ENCODE measurements around the gene AGK.

AGK gene

GRCh38 chr7:141593134-141593533, 41.9 kb downstream of the AGK start:
- no peak overlapping the region for H3K27ac ChIP-seq (replicated peaks)
- H3K4me3 ChIP-seq (replicated peaks; ENCODE audit: insufficient read depth, low read length) = no peak overlapping the region
- TF ChIP-seq GABPA (IDR thresholded peaks at IDR 0.05; ENCODE audit: low read depth) (no peak), SPI1 (IDR thresholded peaks at IDR 0.05; ENCODE audit: borderline replicate concordance, low read depth) (no peak), REST (IDR thresholded peaks at IDR 0.05; ENCODE audit: insufficient replicate concordance, low read depth) (no peak), POLR2AphosphoS5 (IDR thresholded peaks at IDR 0.05; ENCODE audit: low read depth) (no peak), CTCF (IDR thresholded peaks at IDR 0.05; ENCODE audit: insufficient read depth, low read length) (no peak)
- H3K27me3 ChIP-seq (ENCODE audit: insufficient read depth, poor library complexity, severe bottlenecking) = no peaks in the 10 kb centered on the region
- no peak for DNase-seq (ENCODE audit: low read depth in 1 of 2, low spot score in 1 of 2)

- no peak overlapping the region for H3K4me3 ChIP-seq (replicated peaks; ENCODE audit: insufficient read depth, low read length)
- DNase-seq (ENCODE audit: low read depth in 1 of 2, low spot score in 1 of 2) = no peak
- TF ChIP-seq GABPA (IDR thresholded peaks at IDR 0.05; ENCODE audit: low read depth) (no peak), POLR2AphosphoS5 (IDR thresholded peaks at IDR 0.05; ENCODE audit: low read depth) (no peak), CTCF (IDR thresholded peaks at IDR 0.05; ENCODE audit: insufficient read depth, low read length) (no peak), SPI1 (IDR thresholded peaks at IDR 0.05; ENCODE audit: borderline replicate concordance, low read depth) (no peak), REST (IDR thresholded peaks at IDR 0.05; ENCODE audit: insufficient replicate concordance, low read depth) (no peak)
- H3K27ac ChIP-seq (replicated peaks) = no peak overlapping the region
- no peaks in the 10 kb centered on the region for H3K27me3 ChIP-seq (ENCODE audit: insufficient read depth, poor library complexity, severe bottlenecking)
Observed at GRCh38 chr7:141597966-141598365, 46.8 kb downstream of the AGK start.

GRCh38 chr7:141598408-141598807, 47.2 kb downstream of the AGK start:
- Histone ChIP-seq H3K27ac (replicated peaks) (no peak overlapping the region), H3K27me3 (ENCODE audit: insufficient read depth, poor library complexity, severe bottlenecking) (no peaks in the 10 kb centered on the region), H3K4me3 (replicated peaks; ENCODE audit: insufficient read depth, low read length) (no peak overlapping the region)
- DNase-seq (ENCODE audit: low read depth in 1 of 2, low spot score in 1 of 2) = no peak
- TF ChIP-seq GABPA (IDR thresholded peaks at IDR 0.05; ENCODE audit: low read depth) (no peak), POLR2AphosphoS5 (IDR thresholded peaks at IDR 0.05; ENCODE audit: low read depth) (no peak), REST (IDR thresholded peaks at IDR 0.05; ENCODE audit: insufficient replicate concordance, low read depth) (no peak)

Measured in HL-60 (cell line).